ENCODE measurements around the gene TPM4.
A peak's percentile ranks its signal among the peaks of the same experiment; 100 is the strongest.
"Not testable (repeated sequence)": the region's sequence is repeated elsewhere in the genome, so short reads cannot be mapped to it uniquely, and the experiment has no call there.

TPM4 gene

GRCh38 chr19:16076154-16076957 is at the start of gene TPM4:
TPM4 (plus strand) TSS chr19:16076495; CDS start chr19:16076566, 71 bp downstream.
- DNase-seq (ENCODE audit: low read depth in 2 of 2), result peak; percentile 95 to 97

- no peak for DNase-seq (ENCODE audit: low read depth in 2 of 2)
These were observed 49.5 kb upstream of the TPM4 start for GRCh38 chr19:16026756-16027155.

- no peak for DNase-seq (ENCODE audit: low read depth in 2 of 2)
These were observed 48.8 kb upstream of the TPM4 start for GRCh38 chr19:16027528-16027927.

GRCh38 chr19:16030155-16030554 is 46.1 kb upstream of the TPM4 start:
- not testable (repeated sequence) for DNase-seq (ENCODE audit: low read depth in 2 of 2)

GRCh38 chr19:16030964-16031871 is 45.1 kb upstream of the TPM4 start:
- DNase-seq (ENCODE audit: low read depth in 2 of 2), result no peak

- no peak for DNase-seq (ENCODE audit: low read depth in 2 of 2)
These were observed 44.5 kb upstream of the TPM4 start for GRCh38 chr19:16031872-16032200.

- DNase-seq (ENCODE audit: low read depth in 2 of 2), result no peak
These were observed 43.7 kb upstream of the TPM4 start for GRCh38 chr19:16032509-16033135.

GRCh38 chr19:16033136-16033530 is 43.2 kb upstream of the TPM4 start:
- no peak for DNase-seq (ENCODE audit: low read depth in 2 of 2)

- DNase-seq (ENCODE audit: low read depth in 2 of 2), result no peak
These were observed 42.6 kb upstream of the TPM4 start for GRCh38 chr19:16033721-16034120.

GRCh38 chr19:16034180-16034579 is 42.1 kb upstream of the TPM4 start:
- no peak for DNase-seq (ENCODE audit: low read depth in 2 of 2)

- no peak for DNase-seq (ENCODE audit: low read depth in 2 of 2)
These were observed 41.2 kb upstream of the TPM4 start for GRCh38 chr19:16034958-16035560.

GRCh38 chr19:16035601-16036297 is 40.5 kb upstream of the TPM4 start:
- DNase-seq (ENCODE audit: low read depth in 2 of 2), result no peak

- DNase-seq (ENCODE audit: low read depth in 2 of 2), result no peak
These were observed 39.8 kb upstream of the TPM4 start for GRCh38 chr19:16036397-16036925.

- no peak for DNase-seq (ENCODE audit: low read depth in 2 of 2)
These were observed 39.4 kb upstream of the TPM4 start for GRCh38 chr19:16036941-16037340.

GRCh38 chr19:16037424-16038195 is 38.7 kb upstream of the TPM4 start:
- DNase-seq (ENCODE audit: low read depth in 2 of 2), result no peak

GRCh38 chr19:16038196-16038695 is 38.0 kb upstream of the TPM4 start:
- DNase-seq (ENCODE audit: low read depth in 2 of 2), result no peak

- DNase-seq (ENCODE audit: low read depth in 2 of 2), result no peak
These were observed 37.2 kb upstream of the TPM4 start for GRCh38 chr19:16039081-16039480.

GRCh38 chr19:16039545-16039944 is 36.8 kb upstream of the TPM4 start:
- DNase-seq (ENCODE audit: low read depth in 2 of 2), result no peak

- DNase-seq (ENCODE audit: low read depth in 2 of 2), result no peak
These were observed 35.7 kb upstream of the TPM4 start for GRCh38 chr19:16040642-16041041.
